NCI-H748 treated with DMSO at 0.1 percent for 48 hours (cell line): ENCODE measurements around the gene PAPSS2.

Experiments used
- DNase-seq: peaks from one replicate; lab custom pipeline; 2025; lab: John Stamatoyannopoulos, UW

PAPSS2 gene

GRCh38 chr10:87790185-87790584 is 130.5 kb downstream of the PAPSS2 start:
- no peak for DNase-seq

DNA sequence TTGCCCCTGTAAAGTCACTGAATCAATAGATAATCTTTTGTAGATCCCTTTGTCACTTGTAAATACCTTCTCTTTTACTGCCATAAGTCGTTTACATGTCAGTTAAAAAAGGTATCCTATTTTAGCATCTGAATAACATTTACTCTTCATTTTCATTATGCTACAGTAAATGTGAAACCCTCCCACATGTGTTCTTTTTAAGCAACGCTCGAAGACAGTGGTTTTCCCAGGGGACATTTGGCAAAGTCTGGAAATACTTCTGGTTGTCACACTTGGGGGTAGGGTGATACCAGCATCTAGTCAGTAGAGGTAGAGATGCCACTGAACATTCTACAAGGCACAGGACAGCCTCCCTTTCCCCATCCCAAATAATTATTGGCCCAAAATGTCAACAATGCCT is 134.6 kb downstream of the PAPSS2 start:
- DNase-seq = no peak
